Mesenchymal stem cell (in vitro differentiated cells and primary cell): Measurements from ENCODE around the gene SLC25A23.

Experiments
- DNase-seq: peaks from one replicate; pipeline ENCODE4 v3.0.0-alpha.2; 2013
- H2AFZ ChIP-seq: one replicate; pipeline ENCODE4 v1.6.1; 2013; ENCODE audit warnings: low read depth, mild to moderate bottlenecking, control low read depth, inconsistent platforms, low read length, moderate library complexity
- H2AK5ac ChIP-seq: 2 replicates; pipeline ENCODE4 v1.6.1; 2013; ENCODE audit warnings: low read length, moderate library complexity, mild to moderate bottlenecking, inconsistent platforms; ENCODE audit not compliant: severe bottlenecking
- H2BK120ac ChIP-seq: one replicate; pipeline ENCODE4 v1.6.1; 2013; ENCODE audit warnings: low read depth, mild to moderate bottlenecking, inconsistent platforms, low read length, moderate library complexity
- H2BK12ac ChIP-seq, 2 experiments: one replicate each; pipeline ENCODE4 v1.6.1; 2013; ENCODE audit warnings: inconsistent platforms in 2 of 2, low read length in 2 of 2, mild to moderate bottlenecking in 2 of 2, moderate library complexity in 2 of 2, control low read depth in 1 of 2
- H2BK15ac ChIP-seq: one replicate; pipeline ENCODE4 v1.6.1; 2013; ENCODE audit warnings: mild to moderate bottlenecking, low read depth, inconsistent platforms; ENCODE audit not compliant: poor library complexity, severe bottlenecking
- H2BK5ac ChIP-seq: 2 replicates; pipeline ENCODE4 v1.6.1; 2013; ENCODE audit warnings: low read depth, mild to moderate bottlenecking, low read length, control low read depth, inconsistent platforms; ENCODE audit not compliant: poor library complexity, severe bottlenecking
- H3K14ac ChIP-seq, 2 experiments: one replicate each; pipeline ENCODE4 v1.6.1; 2013; ENCODE audit warnings: inconsistent platforms in 2 of 2, low read length in 2 of 2, control low read depth in 1 of 2, mild to moderate bottlenecking in 1 of 2, moderate library complexity in 1 of 2
- H3K18ac ChIP-seq, 2 experiments: one replicate each; pipeline ENCODE4 v1.6.1; 2013; ENCODE audit warnings: inconsistent platforms in 2 of 2, low read length in 2 of 2, control low read depth in 1 of 2, low read depth in 1 of 2, mild to moderate bottlenecking in 1 of 2
- H3K23ac ChIP-seq, 2 experiments: one replicate each; pipeline ENCODE4 v1.6.1; 2013; ENCODE audit warnings: inconsistent platforms in 2 of 2, low read length in 2 of 2, mild to moderate bottlenecking in 2 of 2, moderate library complexity in 2 of 2, control low read depth in 1 of 2
- H3K27ac ChIP-seq: 2 replicates; pipeline ENCODE4 v1.5.1; 2013; ENCODE audit warnings: mild to moderate bottlenecking, moderate library complexity, low read length, control low read depth, inconsistent platforms; ENCODE audit not compliant: poor library complexity, severe bottlenecking
- H3K27me3 ChIP-seq, 2 experiments: 2 replicates each; pipeline versions ENCODE4 v1.6.1 to v1.7.0; 2013; ENCODE audit warnings: low read length in 2 of 2, mild to moderate bottlenecking in 2 of 2, moderate library complexity in 2 of 2, control low read depth in 1 of 2, inconsistent platforms in 1 of 2; ENCODE audit not compliant: control insufficient read depth in 1 of 2, insufficient read depth in 1 of 2
- H3K36me3 ChIP-seq, 2 experiments: 2 replicates each; pipeline versions ENCODE4 v1.6.1 to v1.7.0; 2013; ENCODE audit warnings: low read length in 2 of 2, control low read depth in 1 of 2, inconsistent platforms in 1 of 2, low read depth in 1 of 2, mild to moderate bottlenecking in 1 of 2; ENCODE audit not compliant: insufficient read depth in 2 of 2, control insufficient read depth in 1 of 2
- H3K4ac ChIP-seq, 2 experiments: one replicate each; pipeline ENCODE4 v1.6.1; 2013; ENCODE audit warnings: inconsistent platforms in 2 of 2, low read length in 2 of 2, mild to moderate bottlenecking in 2 of 2, moderate library complexity in 2 of 2, control low read depth in 1 of 2, low read depth in 1 of 2
- H3K4me1 ChIP-seq: 2 replicates; pipeline ENCODE4 v1.6.1; 2013; ENCODE audit warnings: low read depth, low read length, control low read depth; ENCODE audit not compliant: control insufficient read depth, insufficient read depth
- H3K4me2 ChIP-seq: 2 replicates; pipeline ENCODE4 v1.6.1; 2013; ENCODE audit warnings: low read length, mild to moderate bottlenecking, inconsistent platforms; ENCODE audit not compliant: poor library complexity, severe bottlenecking
- H3K4me3 ChIP-seq, 2 experiments: 2 replicates each; pipeline versions ENCODE4 v1.5.1 to v1.7.0; 2013; ENCODE audit warnings: low read length in 2 of 2, mild to moderate bottlenecking in 2 of 2, control low read depth in 1 of 2, low read depth in 1 of 2; ENCODE audit not compliant: insufficient read depth in 1 of 2
- H3K79me1 ChIP-seq: replicated peaks from 2 replicates; pipeline ENCODE4 v1.6.1; 2013; ENCODE audit warnings: mild to moderate bottlenecking, control low read depth, low read length, inconsistent platforms; ENCODE audit not compliant: poor library complexity, severe bottlenecking
- H3K9ac ChIP-seq: 2 replicates; pipeline ENCODE4 v1.7.0; 2013; ENCODE audit warnings: mild to moderate bottlenecking, low read length, moderate library complexity
- H3K9me3 ChIP-seq: 2 replicates; pipeline ENCODE4 v1.7.0; 2013; ENCODE audit warnings: mild to moderate bottlenecking, low read length; ENCODE audit not compliant: control insufficient read depth
- H4K8ac ChIP-seq: one replicate; pipeline ENCODE4 v1.6.1; 2013; ENCODE audit warnings: inconsistent platforms, mild to moderate bottlenecking, low read length, moderate library complexity
- H4K91ac ChIP-seq: one replicate; pipeline ENCODE4 v1.6.1; 2013; ENCODE audit warnings: mild to moderate bottlenecking, low read length, inconsistent platforms
- WGBS: methylation state at CpG from one replicate; pipeline ENCODE4 v1.1.7; 2013; ENCODE audit warnings: mixed read lengths; 5-methylcytosine and 5-hydroxymethylcytosine counted together

Gene SLC25A23

DNA sequence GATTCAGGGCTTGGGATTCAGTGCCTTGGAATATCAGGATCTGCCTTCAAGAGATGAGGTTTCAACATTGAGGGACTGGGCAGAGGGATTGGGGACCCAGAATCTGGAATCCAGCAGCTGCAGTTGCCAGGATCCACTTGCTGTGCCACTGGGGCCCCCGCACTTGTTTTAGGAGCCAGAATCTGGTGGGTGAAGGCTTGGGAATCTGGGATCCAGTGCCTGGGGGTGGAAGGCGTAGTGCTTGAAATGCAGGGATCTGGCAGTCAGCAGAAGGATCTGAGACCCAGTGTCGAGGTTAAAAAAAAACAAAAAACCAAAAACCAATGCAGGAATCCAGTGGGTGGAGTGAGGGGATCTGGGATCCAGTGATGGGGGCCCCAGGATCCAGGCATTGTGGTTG, 18.7 kb downstream of the SLC25A23 start:
- no peak for DNase-seq
- H3K4me3 ChIP-seq, result no peak overlapping the region
- no peak overlapping the region for H2BK120ac ChIP-seq
- H2AFZ ChIP-seq, result no peak overlapping the region
- no peak overlapping the region for H2BK12ac ChIP-seq
- H3K79me1 ChIP-seq, result no peaks in the 10 kb centered on the region
- no peaks in the 10 kb centered on the region for H3K27me3 ChIP-seq
- H3K27ac ChIP-seq, result no peak overlapping the region
- no peak overlapping the region for H3K9ac ChIP-seq
- peaks cover 0 to 25% of the 10 kb centered on the region in 2 experiments for H3K36me3 ChIP-seq
- no peak overlapping the region for H4K8ac ChIP-seq
- H2BK15ac ChIP-seq, result no peak overlapping the region
- H3K4me1 ChIP-seq, result no peaks in the 10 kb centered on the region
- WGBS, result 95% methylated on average over 3 of the region's 3 CpGs
- no peak overlapping the region for H2BK5ac ChIP-seq
- H3K18ac ChIP-seq, result no peak overlapping the region
- no peak overlapping the region for H4K91ac ChIP-seq
- no peak overlapping the region for H3K4me2 ChIP-seq
- no peak overlapping the region for H3K23ac ChIP-seq
- H3K4ac ChIP-seq, result no peak overlapping the region
- no peak overlapping the region for H2AK5ac ChIP-seq
- H3K14ac ChIP-seq, result no peak overlapping the region
- peaks cover 5% of the 10 kb centered on the region for H3K9me3 ChIP-seq

DNA sequence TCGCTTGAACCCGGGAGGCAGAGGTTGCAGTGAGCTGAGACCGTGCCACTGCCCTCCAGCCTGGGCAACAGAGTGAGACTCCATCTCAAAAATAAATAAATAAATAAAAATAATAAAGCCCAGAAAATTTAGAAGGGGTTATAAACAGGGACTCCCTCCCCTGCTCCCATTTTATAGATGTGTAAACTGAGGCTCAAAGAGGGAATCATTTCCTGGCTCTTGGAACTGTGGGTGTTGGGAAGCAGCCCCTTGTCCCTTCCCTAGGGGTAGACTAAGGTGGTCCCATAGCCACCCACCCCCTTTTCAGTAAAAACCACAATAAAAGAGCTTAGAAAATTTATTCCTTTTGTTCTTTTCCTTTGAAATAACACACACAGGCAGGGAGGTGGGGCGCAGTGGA, 19.8 kb downstream of the SLC25A23 start:
- H3K27me3 ChIP-seq, result no peaks in the 10 kb centered on the region
- no peak overlapping the region for H3K27ac ChIP-seq
- H3K23ac ChIP-seq, result no peak overlapping the region
- no peak overlapping the region for H3K4me2 ChIP-seq
- WGBS, result 67% methylated on average over 1 of the region's 4 CpGs
- H2AK5ac ChIP-seq, result no peak overlapping the region
- no peak overlapping the region for H2BK15ac ChIP-seq
- no peak overlapping the region for H2BK5ac ChIP-seq
- H3K79me1 ChIP-seq, result no peaks in the 10 kb centered on the region
- no peak overlapping the region for H4K91ac ChIP-seq
- peaks cover 0 to 14% of the 10 kb centered on the region in 2 experiments for H3K36me3 ChIP-seq
- no peak for DNase-seq
- no peak overlapping the region for H3K4ac ChIP-seq
- no peaks in the 10 kb centered on the region for H3K9me3 ChIP-seq
- no peak overlapping the region for H2AFZ ChIP-seq
- H3K4me3 ChIP-seq, result no peak overlapping the region
- no peak overlapping the region for H2BK12ac ChIP-seq
- H3K14ac ChIP-seq, result no peak overlapping the region
- no peaks in the 10 kb centered on the region for H3K4me1 ChIP-seq
- H2BK120ac ChIP-seq, result no peak overlapping the region
- H3K18ac ChIP-seq, result no peak overlapping the region
- H4K8ac ChIP-seq, result no peak overlapping the region
- H3K9ac ChIP-seq, result no peak overlapping the region

DNA sequence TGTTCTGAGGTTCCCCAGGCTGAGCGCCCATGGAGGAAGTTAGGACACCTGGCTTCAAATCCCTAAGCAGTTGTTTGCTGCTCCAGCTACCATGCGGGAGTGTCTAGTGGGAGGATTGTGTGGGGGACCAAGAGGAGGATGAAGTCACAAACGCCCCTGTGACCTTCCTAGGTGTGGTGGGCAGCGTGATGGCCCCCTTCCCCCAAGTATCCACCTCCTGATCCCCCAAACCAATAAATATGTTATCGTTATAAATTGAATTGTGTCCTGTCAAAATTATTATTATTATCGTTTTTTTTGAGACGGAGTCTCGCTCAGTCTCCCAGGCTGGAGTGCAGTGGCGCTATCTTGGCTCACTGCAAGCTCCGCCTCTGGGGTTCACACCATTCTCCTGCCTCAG, 25.9 kb downstream of the SLC25A23 start, which contains the start of gene SLC25A41:
Gene SLC25A41 (minus strand): TSS at position 101 of the 400 bp plus-strand sequence. CDS start 70 bp downstream, at position 31.
- no peak within 1 kb of the TSS for H2AK5ac ChIP-seq
- no peak within 1 kb of the TSS for H2AFZ ChIP-seq

DNA sequence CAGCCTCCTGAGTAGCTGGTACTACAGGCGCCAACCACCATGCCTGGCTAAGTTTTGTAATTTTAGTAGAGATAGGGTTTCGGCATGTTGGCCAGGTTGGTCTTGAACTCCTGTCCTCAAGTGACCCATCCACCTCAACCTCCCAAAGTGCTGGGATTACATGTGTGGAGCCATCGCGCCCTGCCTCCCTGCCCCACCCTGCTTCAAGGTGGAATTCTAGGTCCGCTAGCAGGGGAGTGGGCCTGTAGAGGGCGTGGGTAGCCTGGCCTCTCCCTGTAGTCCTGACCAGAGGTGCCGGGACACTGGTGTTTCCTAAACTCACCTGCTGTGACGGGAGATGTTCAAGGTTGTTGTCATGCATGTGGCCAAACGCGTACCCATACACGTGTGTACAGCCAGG, 26.4 kb downstream of the SLC25A23 start:
- Histone ChIP-seq H3K4me1 (no peaks in the 10 kb centered on the region), H3K18ac (no peak overlapping the region), H3K27me3 (peaks cover 10 to 16% of the 10 kb centered on the region in 2 experiments), H4K91ac (peak overlapping the region; percentile 43), H3K4ac (no peak overlapping the region), H3K79me1 (no peaks in the 10 kb centered on the region), H2BK12ac (no peak overlapping the region), H2BK120ac (no peak overlapping the region), H3K14ac (no peak overlapping the region), H2BK15ac (no peak overlapping the region), H3K9ac (no peak overlapping the region), H3K9me3 (no peaks in the 10 kb centered on the region), H2AK5ac (no peak overlapping the region), H3K23ac (no peak overlapping the region), H3K4me3 (no peak overlapping the region), H3K36me3 (no peaks in the 10 kb centered on the region), H3K4me2 (no peak overlapping the region), H3K27ac (no peak overlapping the region), H2BK5ac (no peak overlapping the region), H2AFZ (no peak overlapping the region), H4K8ac (no peak overlapping the region)
- no peak for DNase-seq
- WGBS, result 72% methylated on average over 11 of the region's 11 CpGs

More for the DNA sequence above, 25.9 kb downstream of the SLC25A23 start, which contains the start of gene SLC25A41:
- H3K4me2 ChIP-seq, result no peak within 1 kb of the TSS
- H2BK15ac ChIP-seq, result no peak within 1 kb of the TSS
- peak within 1 kb of the TSS; percentile 19 for H2BK120ac ChIP-seq
- no peak within 1 kb of the TSS for H3K4ac ChIP-seq
- peaks cover 10 to 16% of the 10 kb centered on the region in 2 experiments for H3K27me3 ChIP-seq
- H3K23ac ChIP-seq, result no peak within 1 kb of the TSS
- H3K36me3 ChIP-seq, result no peaks in the 10 kb centered on the region
- H4K91ac ChIP-seq, result peak within 1 kb of the TSS; percentile 43
- H2BK12ac ChIP-seq, result no peak within 1 kb of the TSS
- DNase-seq, result no peak
- no peak within 1 kb of the TSS for H3K27ac ChIP-seq
- no peak within 1 kb of the TSS for H4K8ac ChIP-seq
- H3K4me3 ChIP-seq, result no peak within 1 kb of the TSS
- H3K4me1 ChIP-seq, result no peaks in the 10 kb centered on the region
- no peak within 1 kb of the TSS for H2BK5ac ChIP-seq
- WGBS, result 91% methylated on average over 8 of the region's 10 CpGs
- H3K79me1 ChIP-seq, result no peaks in the 10 kb centered on the region
- no peak within 1 kb of the TSS for H3K18ac ChIP-seq
- no peak within 1 kb of the TSS for H3K14ac ChIP-seq
- H3K9me3 ChIP-seq, result no peaks in the 10 kb centered on the region
- no peak within 1 kb of the TSS for H3K9ac ChIP-seq
